GM21717 (cell line): ENCODE results near the gene MINDY4.

ENCODE experiments used
- ATAC-seq: cut with Tn5 transposase; IDR thresholded peaks from one replicate; pipeline ENCODE4 v1.9.1; 2021; ENCODE audit warnings: mild to moderate bottlenecking, moderate library complexity; ENCODE audit not compliant: unreplicated experiment

Gene MINDY4

GRCh38 chr7:30871655-30872054 lies 100.4 kb downstream of the MINDY4 start:
- no peak for ATAC-seq

DNA sequence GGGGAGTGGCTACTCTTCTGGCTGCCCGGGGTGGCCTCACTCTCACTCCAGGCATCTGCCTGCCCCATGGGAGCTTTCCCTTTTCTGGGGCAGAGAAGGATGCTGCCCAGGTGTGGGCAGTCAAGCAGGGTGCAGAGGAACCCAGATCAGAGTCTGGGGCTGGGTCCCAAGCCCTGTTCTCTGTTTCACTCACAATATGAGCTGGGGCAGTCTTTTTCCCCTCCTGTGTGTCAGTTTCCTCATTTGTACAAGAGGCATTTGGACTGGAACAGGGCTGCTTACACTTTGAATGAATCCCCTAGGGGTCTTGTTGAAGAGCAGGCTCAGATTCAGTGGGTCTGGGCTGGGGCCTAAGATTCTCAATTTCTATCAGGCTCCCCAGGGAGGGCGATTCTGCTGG lies 102.0 kb downstream of the MINDY4 start:
- no peak for ATAC-seq

DNA sequence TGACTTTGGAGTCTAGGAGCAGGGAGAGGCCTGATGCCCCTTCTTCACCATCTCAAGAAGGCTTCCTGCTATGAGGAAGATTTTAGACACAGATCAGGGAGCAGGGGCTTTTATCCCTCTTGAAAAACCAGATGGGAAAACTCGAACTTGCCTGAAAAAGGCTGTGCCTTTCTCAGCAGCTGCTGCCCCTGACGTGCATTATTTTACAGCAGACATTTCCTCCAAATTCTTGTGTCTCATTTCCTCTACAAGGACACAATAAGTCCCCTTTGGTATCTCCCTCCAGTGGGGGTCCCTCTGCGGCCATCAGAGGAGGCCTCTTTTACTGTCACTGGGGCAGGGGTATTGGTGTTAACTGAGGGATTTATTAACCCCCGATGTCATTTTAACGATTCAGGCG lies 102.4 kb downstream of the MINDY4 start:
- ATAC-seq = no peak

DNA sequence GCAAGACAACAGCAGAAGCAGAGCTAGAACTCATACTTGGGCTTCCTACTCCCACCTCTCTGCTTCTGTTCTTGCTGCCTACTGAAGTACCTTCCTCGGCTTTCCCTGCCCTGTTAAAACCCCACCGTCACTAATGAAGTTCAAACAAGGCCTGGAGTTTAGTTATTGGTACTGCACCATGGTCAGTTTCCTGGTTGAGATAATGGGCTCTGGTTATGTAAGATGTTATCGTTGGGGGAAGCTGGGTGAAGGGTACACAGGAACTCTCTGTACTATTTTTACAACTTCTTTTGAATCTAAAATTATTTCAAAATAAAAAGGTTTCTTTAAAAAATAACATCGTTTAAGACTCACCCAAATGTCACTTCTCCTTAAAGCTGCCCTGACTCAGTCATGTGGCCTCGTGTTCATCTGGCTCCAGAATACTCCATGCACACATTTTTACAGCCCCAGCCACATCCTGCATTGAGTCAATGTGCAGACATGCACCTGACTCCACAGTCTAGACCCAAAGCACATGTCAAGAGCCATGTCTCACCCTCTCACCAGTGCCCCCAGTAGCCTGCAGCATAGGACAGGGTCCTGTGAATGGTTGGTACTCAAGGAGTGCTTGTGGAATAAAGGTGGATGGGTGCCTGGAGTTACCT lies 103.6 kb downstream of the MINDY4 start:
- ATAC-seq = no peak

DNA sequence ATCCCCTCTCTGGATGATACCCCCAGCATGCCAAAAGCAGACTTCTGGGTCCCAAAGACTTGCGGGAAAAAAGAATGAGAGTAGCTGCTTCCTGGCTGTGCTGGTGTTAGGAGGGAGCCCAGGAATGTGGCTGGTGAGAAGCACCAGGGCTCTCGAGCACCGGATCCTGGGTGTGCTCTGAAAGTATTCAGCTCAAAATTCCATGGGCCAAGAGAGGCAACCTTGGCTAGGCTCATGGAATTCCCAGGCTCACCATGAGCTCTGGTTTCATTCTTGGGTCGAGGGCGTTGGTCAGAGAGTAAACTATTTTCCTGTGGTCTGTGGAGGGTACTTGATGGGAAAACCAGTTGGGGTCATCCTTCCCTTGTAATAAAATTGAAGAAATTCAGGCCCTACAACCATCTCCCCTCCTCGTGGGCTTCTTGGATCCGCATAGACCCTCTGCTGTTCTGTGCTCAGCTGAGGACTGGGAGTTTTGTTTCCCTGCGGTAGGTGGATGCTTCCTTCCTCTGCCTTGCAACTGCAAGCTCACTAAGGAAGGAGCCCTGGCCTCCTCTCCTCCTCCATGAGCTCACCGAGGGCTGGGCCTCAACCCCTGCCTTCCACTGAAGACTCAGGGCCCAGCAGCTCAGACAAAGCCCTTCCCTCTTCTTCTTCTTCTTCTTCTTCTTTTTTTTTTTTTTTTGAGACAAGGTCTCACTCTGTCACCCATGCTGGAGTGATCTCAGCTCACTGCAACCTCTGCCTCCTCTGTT lies 106.0 kb downstream of the MINDY4 start:
- ATAC-seq = no peak

- no peak for ATAC-seq
Measured at GRCh38 chr7:30877993-30878392, 106.8 kb downstream of the MINDY4 start.

- no peak for ATAC-seq
Measured at GRCh38 chr7:30879139-30880124, 108.2 kb downstream of the MINDY4 start.

DNA sequence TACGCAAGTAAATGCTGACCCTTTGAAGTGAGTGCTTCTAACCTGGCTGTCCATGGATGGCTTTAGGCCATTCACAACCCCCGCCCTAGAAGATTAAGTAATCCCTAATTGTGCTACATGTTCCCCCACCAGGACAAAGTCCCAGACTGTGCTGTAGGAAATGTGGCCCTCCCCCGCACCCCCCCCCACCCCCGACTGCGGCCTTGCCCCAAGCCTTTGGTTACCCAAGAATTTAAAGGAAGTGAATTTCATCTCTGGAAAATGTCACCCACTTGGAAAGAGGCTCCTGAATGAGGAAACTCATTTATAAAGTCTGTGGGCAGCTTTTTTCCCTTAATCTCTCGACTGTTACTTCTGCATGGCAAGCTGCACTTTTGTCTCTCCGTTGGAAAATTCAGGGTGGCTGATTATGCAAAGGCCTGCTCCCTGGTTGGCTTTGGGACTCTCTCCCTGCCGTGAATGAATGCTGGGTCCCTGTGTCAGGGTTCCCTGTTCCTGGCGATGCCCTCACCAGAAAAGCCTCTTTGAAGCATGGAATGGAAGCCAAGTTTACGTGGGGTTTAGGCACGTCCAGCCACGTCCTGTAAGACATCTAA lies 109.0 kb downstream of the MINDY4 start:
- no peak for ATAC-seq

DNA sequence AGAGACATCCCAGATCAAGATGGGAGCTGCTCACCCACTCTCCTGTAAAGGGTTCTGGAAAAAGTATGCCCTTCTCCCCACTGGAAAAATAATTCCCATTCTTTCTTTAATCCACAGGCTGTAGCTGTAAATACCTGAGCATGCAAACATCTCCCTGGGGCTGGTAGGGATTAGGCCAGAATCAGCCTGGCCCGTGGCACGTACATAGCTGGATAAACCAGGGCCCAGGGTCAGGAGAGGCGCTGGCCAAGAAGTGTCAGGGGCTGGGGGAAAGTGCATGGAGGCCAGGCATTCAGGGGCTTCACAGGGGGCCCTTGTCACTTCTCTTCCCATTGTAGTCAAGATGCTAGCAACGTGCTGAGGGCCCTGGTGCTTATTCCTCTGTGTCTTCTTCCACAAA lies 109.7 kb downstream of the MINDY4 start:
- no peak for ATAC-seq

GRCh38 chr7:30881448-30881847 lies 110.2 kb downstream of the MINDY4 start:
- no peak for ATAC-seq

DNA sequence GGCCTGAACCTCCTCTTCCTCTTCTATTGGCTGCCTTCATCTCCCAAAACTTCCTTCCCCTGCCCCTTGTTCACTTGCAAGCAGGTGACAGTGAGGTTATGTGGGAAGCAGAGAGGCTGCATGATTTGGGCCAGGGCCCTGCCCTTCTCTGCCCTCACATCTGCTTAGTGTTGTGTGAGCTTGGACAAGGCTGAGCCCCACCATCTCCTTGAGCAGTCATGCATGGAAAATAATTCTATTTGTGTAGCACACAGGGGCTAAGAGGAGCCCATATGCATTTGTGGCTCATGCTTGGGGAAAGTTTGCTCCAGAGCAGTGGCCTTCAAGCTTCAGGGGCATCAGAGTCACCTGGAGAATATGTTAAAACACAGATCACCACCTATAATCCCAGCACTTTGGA lies 113.7 kb downstream of the MINDY4 start:
- no peak for ATAC-seq

- no peak for ATAC-seq
Measured at GRCh38 chr7:30886608-30887011, 115.4 kb downstream of the MINDY4 start.

DNA sequence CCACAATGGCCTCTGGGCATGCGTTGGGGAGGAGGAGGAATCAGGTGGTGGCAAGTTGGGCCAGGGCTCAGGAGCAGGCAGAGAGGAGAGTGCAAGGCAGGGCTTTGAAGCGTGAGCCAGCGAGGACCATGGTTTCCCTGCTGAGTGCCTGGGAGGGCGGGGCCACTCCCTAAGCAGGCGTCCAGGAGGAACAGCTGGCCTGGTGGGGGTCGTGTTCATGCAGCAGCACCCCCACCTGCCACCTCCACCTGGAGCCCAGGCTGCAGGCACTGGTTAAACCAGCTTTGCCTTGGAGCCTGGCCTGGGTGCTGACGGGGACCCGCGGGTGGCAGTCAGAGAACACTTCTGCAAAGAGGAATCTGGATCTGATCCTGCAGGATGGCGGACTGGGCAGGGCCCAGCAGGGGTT lies 116.3 kb downstream of the MINDY4 start:
- no peak for ATAC-seq

DNA sequence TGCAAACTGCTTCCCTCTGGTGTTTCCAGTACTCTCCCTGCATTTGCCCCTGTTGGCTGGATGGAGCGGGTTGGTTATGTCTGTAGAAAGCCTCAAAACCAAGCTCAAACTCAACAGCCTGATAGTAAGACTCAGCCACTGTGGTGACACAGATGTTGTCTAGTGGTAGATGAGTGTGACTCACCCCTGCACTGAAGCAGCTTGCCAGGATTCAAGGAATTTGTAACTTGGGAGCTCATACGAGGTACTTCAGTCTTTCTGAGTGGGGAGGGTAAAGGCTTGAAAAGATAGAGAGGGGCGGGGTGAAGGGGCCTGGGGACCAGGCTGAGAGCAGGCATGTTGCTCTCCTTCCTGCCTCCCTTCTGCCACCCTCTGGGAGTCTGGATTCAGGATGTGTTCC lies 117.5 kb downstream of the MINDY4 start:
- ATAC-seq = no peak

- ATAC-seq = no peak
Measured at GRCh38 chr7:30890226-30890625, 119.0 kb downstream of the MINDY4 start.

GRCh38 chr7:30893357-30893756 lies 122.1 kb downstream of the MINDY4 start:
- no peak for ATAC-seq

GRCh38 chr7:30894009-30894408 lies 122.8 kb downstream of the MINDY4 start:
- ATAC-seq = no peak

DNA sequence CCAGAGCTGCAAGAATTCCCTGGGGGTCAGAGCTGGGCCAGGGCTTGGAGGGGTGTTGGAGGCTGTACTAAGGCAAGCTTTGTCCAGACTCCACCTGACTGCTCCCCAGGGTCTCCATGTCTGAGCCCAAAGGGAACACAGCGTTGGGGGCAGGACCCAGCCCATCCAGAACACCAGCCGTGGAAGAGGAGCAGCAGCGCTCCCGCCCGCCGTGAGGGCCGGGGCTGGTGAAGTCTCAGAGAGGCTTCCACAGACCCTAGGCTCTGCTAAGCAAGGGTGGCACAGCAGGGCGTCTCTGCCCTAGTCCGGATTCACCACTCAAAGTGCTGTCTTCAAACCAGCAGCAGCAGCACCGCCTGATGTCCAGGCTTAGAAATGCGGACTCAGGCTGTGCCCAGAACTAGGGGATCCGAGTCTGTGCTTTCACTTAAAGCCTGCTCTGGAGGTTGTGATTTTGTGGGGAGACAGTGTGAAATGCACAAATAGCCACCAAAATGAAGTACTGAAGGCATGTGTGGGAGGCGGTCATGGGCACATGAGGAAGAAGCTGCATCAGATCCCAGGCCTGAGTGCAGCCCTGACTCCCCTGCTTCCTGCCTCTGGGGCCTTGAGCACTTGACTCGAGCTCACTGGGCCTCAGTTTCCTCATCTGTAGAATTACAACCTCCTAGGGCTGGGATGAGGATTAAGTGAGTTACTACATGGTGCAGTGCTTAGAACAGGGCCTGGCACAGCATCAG lies 123.8 kb downstream of the MINDY4 start:
- ATAC-seq = no peak

GRCh38 chr7:30896036-30896435 lies 124.8 kb downstream of the MINDY4 start:
- no peak for ATAC-seq
